H1 (cell line): Measurements from ENCODE around the gene UBA5. TPM values are rescaled to one million over a fixed set of nuclear protein-coding genes. Genes with fewer than 3 reads are reported as not detected.

Experiments
- CTCF ChIA-PET: fragments of 300-600 bp; sonication (Branson Sonifier 250); formaldehyde crosslinking; loops from one replicate; lab custom pipeline; 2021; ENCODE audit not compliant: partially characterized antibody; lab: Charles Lee
- POLR2A ChIA-PET: fragments of 300-600 bp; sonication (Branson Sonifier 250); formaldehyde crosslinking; loops from one replicate; lab custom pipeline; 2021; ENCODE audit warnings: inconsistent platforms; ENCODE audit not compliant: partially characterized antibody; lab: Charles Lee
- DNase-seq, 2 experiments: peaks; one replicate each; pipeline versions ENCODE4 v3.0.0 to v3.0.0-alpha.2; 2010 to 2022; ENCODE audit warnings: low spot score in 2 of 2, low read depth in 1 of 2, mixed read lengths in 1 of 2
- FAIRE-seq: peaks from 2 replicates; lab custom pipeline; 2011; peaks lifted over from hg19 to GRCh38; lab: Jason Lieb, UNC
- H2AFZ ChIP-seq: 2 replicates; pipeline ENCODE4 v1.8.1; 2012; ENCODE audit warnings: low read length, inconsistent platforms
- H2AK5ac ChIP-seq: 2 replicates; pipeline ENCODE4 v1.6.1; 2013; ENCODE audit warnings: low read depth, low read length
- H2BK120ac ChIP-seq: replicated peaks from 2 replicates; pipeline ENCODE3; 2013; ENCODE audit warnings: low read depth, low read length, inconsistent platforms
- H2BK12ac ChIP-seq: 2 replicates; pipeline ENCODE4 v1.6.1; 2013; ENCODE audit warnings: low read depth, low read length
- H2BK15ac ChIP-seq: 2 replicates; pipeline ENCODE4 v1.6.1; 2013; ENCODE audit warnings: low read length
- H2BK20ac ChIP-seq: 2 replicates; pipeline ENCODE4 v1.6.1; 2013; ENCODE audit warnings: low read length
- H2BK5ac ChIP-seq: 2 replicates; pipeline ENCODE4 v1.6.1; 2013; ENCODE audit warnings: low read depth, low read length
- H3K14ac ChIP-seq: 2 replicates; pipeline ENCODE4 v1.6.1; 2013; ENCODE audit warnings: inconsistent platforms; ENCODE audit not compliant: insufficient read length
- H3K18ac ChIP-seq: 2 replicates; pipeline ENCODE4 v1.6.1; 2013; ENCODE audit warnings: low read length; ENCODE audit errors: extremely low read depth
- H3K23ac ChIP-seq: 2 replicates; pipeline ENCODE4 v1.6.1; 2013; ENCODE audit warnings: inconsistent platforms; ENCODE audit not compliant: insufficient read length
- H3K23me2 ChIP-seq: 2 replicates; pipeline ENCODE4 v1.6.1; 2013; ENCODE audit warnings: low read depth, low read length
- H3K27ac ChIP-seq: 2 replicates; pipeline ENCODE4 v1.6.1; 2011; ENCODE audit warnings: low read depth, low read length, inconsistent platforms
- H3K27me3 ChIP-seq, 4 experiments: replicated peaks in 1 of 4; 1 replicate in 1 of 4; 2 replicates in 3 of 4; pipeline versions ENCODE4 v1.6.1 to v1.8.1; 2011 to 2013; ENCODE audit warnings: low read length in 3 of 4, mild to moderate bottlenecking in 3 of 4, inconsistent platforms in 2 of 4, mixed read lengths in 2 of 4, moderate library complexity in 1 of 4; ENCODE audit not compliant: control insufficient read depth in 3 of 4, insufficient read depth in 3 of 4; ENCODE audit errors: extremely low read depth in 1 of 4
- H3K36me3 ChIP-seq, 4 experiments: 2 replicates each; pipeline versions ENCODE4 v1.6.1 to v1.8.1; 2011 to 2013; ENCODE audit warnings: mild to moderate bottlenecking in 4 of 4, low read length in 3 of 4, moderate library complexity in 2 of 4, control low read depth in 1 of 4, inconsistent platforms in 1 of 4; ENCODE audit not compliant: insufficient read depth in 4 of 4, control insufficient read depth in 2 of 4
- H3K4ac ChIP-seq: replicated peaks from 2 replicates; pipeline ENCODE3; 2013; ENCODE audit warnings: low read length, low read depth, mixed read lengths, inconsistent platforms; ENCODE audit not compliant: insufficient read length
- H3K4me1 ChIP-seq, 4 experiments: replicated peaks in 1 of 4; 1 replicate in 1 of 4; 2 replicates in 3 of 4; pipeline versions ENCODE4 v1.6.1 to v1.8.1; 2011 to 2013; ENCODE audit warnings: low read length in 3 of 4, inconsistent platforms in 2 of 4, mixed read lengths in 1 of 4; ENCODE audit not compliant: insufficient read depth in 4 of 4, control insufficient read depth in 3 of 4
- H3K4me2 ChIP-seq, 2 experiments: 2 replicates each; pipeline versions ENCODE4 v1.6.1 to v1.8.1; 2011 to 2013; ENCODE audit warnings: low read depth in 2 of 2, low read length in 2 of 2, control low read depth in 1 of 2, inconsistent platforms in 1 of 2, mild to moderate bottlenecking in 1 of 2; ENCODE audit not compliant: insufficient read depth in 1 of 2
- H3K4me3 ChIP-seq, 4 experiments: fragments of 200-600, 300-600 bp in 1 of 4; sonication (generic), shearing (Covaris generic), sonication (Bioruptor Twin) in 1 of 4; 2 replicates each; pipeline versions ENCODE4 v1.5.1 to v1.8.1; 2011 to 2016; ENCODE audit warnings: low read length in 4 of 4, low read depth in 3 of 4, control low read depth in 2 of 4, inconsistent platforms in 2 of 4, mild to moderate bottlenecking in 2 of 4, mixed read lengths in 1 of 4, moderate library complexity in 1 of 4; ENCODE audit not compliant: insufficient read depth in 2 of 4; ENCODE audit errors: extremely low read depth in 1 of 4
- H3K56ac ChIP-seq: replicated peaks from 2 replicates; pipeline ENCODE3; 2013; ENCODE audit warnings: low read depth, mild to moderate bottlenecking, mixed read lengths, low read length, inconsistent platforms; ENCODE audit not compliant: insufficient read length
- H3K79me1 ChIP-seq: 2 replicates; pipeline ENCODE4 v1.6.1; 2013; ENCODE audit warnings: low read depth, low read length, control low read depth
- H3K79me2 ChIP-seq, 2 experiments: 2 replicates each; pipeline versions ENCODE4 v1.6.1 to v1.8.1; 2012 to 2013; ENCODE audit warnings: low read length in 2 of 2, mild to moderate bottlenecking in 2 of 2, inconsistent platforms in 1 of 2; ENCODE audit not compliant: insufficient read depth in 2 of 2, control insufficient read depth in 1 of 2
- H3K9ac ChIP-seq, 4 experiments: replicated peaks in 1 of 4; 1 replicate in 1 of 4; 2 replicates in 3 of 4; pipeline versions ENCODE4 v1.6.1 to v1.8.1; 2011 to 2013; ENCODE audit warnings: low read depth in 3 of 4, low read length in 3 of 4, control low read depth in 2 of 4, mild to moderate bottlenecking in 2 of 4, moderate library complexity in 2 of 4, inconsistent platforms in 1 of 4; ENCODE audit errors: extremely low read depth in 1 of 4
- H3K9me3 ChIP-seq, 2 experiments: 2 replicates each; pipeline versions ENCODE4 v1.6.1 to v1.8.1; 2012 to 2013; ENCODE audit warnings: mild to moderate bottlenecking in 2 of 2, moderate library complexity in 2 of 2, control low read depth in 1 of 2, inconsistent platforms in 1 of 2, low read depth in 1 of 2, low read length in 1 of 2, mixed read lengths in 1 of 2; ENCODE audit not compliant: insufficient read depth in 2 of 2
- H4K20me1 ChIP-seq, 2 experiments: replicated peaks in 1 of 2; 2 replicates each; pipeline versions ENCODE3 to v1.8.1; 2011 to 2013; ENCODE audit warnings: inconsistent platforms in 2 of 2, low read length in 2 of 2, mild to moderate bottlenecking in 1 of 2; ENCODE audit not compliant: insufficient read depth in 2 of 2, control insufficient read depth in 1 of 2
- H4K5ac ChIP-seq: 2 replicates; pipeline ENCODE4 v1.6.1; 2013; ENCODE audit warnings: low read length, low read depth, mixed read lengths, inconsistent platforms; ENCODE audit not compliant: insufficient read length
- H4K8ac ChIP-seq: 2 replicates; pipeline ENCODE4 v1.8.0; 2013; ENCODE audit warnings: mild to moderate bottlenecking, moderate library complexity, low read length, inconsistent platforms; ENCODE audit not compliant: insufficient read depth; ENCODE audit errors: extremely low read depth
- H4K91ac ChIP-seq: replicated peaks from 2 replicates; pipeline ENCODE3; 2013; ENCODE audit warnings: low read length, mixed read lengths, inconsistent platforms; ENCODE audit not compliant: insufficient read length
- CBX5 ChIP-seq: fragments of 300-800, 300-1000 bp; sonication (generic); IDR thresholded peaks from 2 replicates; pipeline ENCODE4 v1.7.1; 2016; ENCODE audit warnings: antibody characterized with exemption, low read length, low read depth
- CHD1 ChIP-seq: IDR thresholded peaks from 2 replicates; pipeline ENCODE4 v1.6.1; 2012; ENCODE audit warnings: low read depth, low read length, improper control_type of control experiment
- EP300 ChIP-seq, 2 experiments: IDR thresholded peaks; 1 replicate in 1 of 2; 2 replicates in 1 of 2; pipeline ENCODE4 v1.6.1; 2011 to 2012; ENCODE audit warnings: low read depth in 2 of 2, low read length in 2 of 2, mild to moderate bottlenecking in 2 of 2, borderline replicate concordance in 1 of 2, inconsistent platforms in 1 of 2, moderate library complexity in 1 of 2
- RBBP5 ChIP-seq: IDR thresholded peaks from 2 replicates; pipeline ENCODE4 v1.7.1; 2012; ENCODE audit warnings: low read depth, mild to moderate bottlenecking, inconsistent platforms, low read length, moderate library complexity, borderline replicate concordance
- SP2 ChIP-seq: IDR thresholded peaks from 2 replicates; pipeline ENCODE4 v1.6.1; 2012; ENCODE audit warnings: mild to moderate bottlenecking, low read length, inconsistent platforms
- SP4 ChIP-seq: IDR thresholded peaks from 2 replicates; pipeline ENCODE4 v1.6.1; 2012; ENCODE audit warnings: low read length, inconsistent platforms
- WGBS, 2 experiments: shearing (Covaris generic) in 1 of 2; methylation state at CpG; one replicate each; pipeline versions ENCODE4 v1.1.6 to v1.1.7; 2013 to 2015; ENCODE audit warnings: low lambda C conversion rate in 2 of 2, mixed read lengths in 2 of 2, inconsistent platforms in 1 of 2, low coverage in 1 of 2, missing lambda C conversion rate in 1 of 2; ENCODE audit not compliant: insufficient replicate concordance in 2 of 2, insufficient coverage in 1 of 2, insufficient read length in 1 of 2; ENCODE audit errors: extremely low coverage in 1 of 2, missing lambda C conversion rate in 1 of 2; 5-methylcytosine and 5-hydroxymethylcytosine counted together
- polyA plus RNA-seq, 7 experiments: library from polyadenylated mRNA; depleted of rRNA in 3 of 7; stranded (reverse) in 5 of 7; unstranded in 2 of 7; fragments of >200 nt in 5 of 7; fragments of 200-250 nt in 2 of 7; gene quantifications; 1 replicate in 5 of 7; 2 replicates in 1 of 7; 4 replicates in 1 of 7; pipeline versions ENCODE4 v1.2.1 to v1.2.3, GENCODE V29; 2011 to 2013; ENCODE audit warnings: missing spikeins in 2 of 7, mixed read lengths in 2 of 7
- total RNA-seq: library from RNA; stranded (reverse); fragmentation: NEBNext Ultra II Directional; extraction: Animal tissue kit (Norgen Biotek cat#: 25700); gene quantifications from 2 replicates; pipeline ENCODE4 v1.2.1, GENCODE V29; 2021

Gene UBA5
- total and polyA plus RNA-seq, 2 of the 8 experiments (the other 6 are each of a cell fraction or from before 2014, with no cell fraction given): 11.0 to 28.0 TPM

GRCh38 chr3:132694991-132695390 is 34.9 kb downstream of the UBA5 start:
- no peak overlapping the region for H3K14ac ChIP-seq
- no peak overlapping the region for H3K4me3 ChIP-seq
- 89% methylated on average over 4 of the region's 4 CpGs; no CpG with 5 or more reads in 1 of the 2 experiments for WGBS, 2 experiments
- H2BK15ac ChIP-seq: no peak overlapping the region
- H3K27me3 ChIP-seq: no peaks in the 10 kb centered on the region
- peaks cover 0 to 39% (median 16%) of the 10 kb centered on the region in 4 experiments; a peak in 7 of 8 replicates for H3K36me3 ChIP-seq
- H4K91ac ChIP-seq: no peak overlapping the region
- no peak overlapping the region for H4K5ac ChIP-seq
- no peak overlapping the region for H3K4ac ChIP-seq
- no peak for FAIRE-seq
- no peak overlapping the region for H4K8ac ChIP-seq
- ChIA-PET POLR2A (interaction anchor here (2.1 kb wide), 1 partner anchor 13 kb away, joined by 7 read pairs; no protein-coding TSS in a partner anchor), CTCF (no interaction called here)
- H4K20me1 ChIP-seq: no peaks in the 10 kb centered on the region
- no peak overlapping the region for H3K27ac ChIP-seq
- H3K23ac ChIP-seq: no peak overlapping the region
- no peaks in the 10 kb centered on the region for H3K79me2 ChIP-seq
- H3K4me2 ChIP-seq: no peak overlapping the region
- no peaks in the 10 kb centered on the region for H3K4me1 ChIP-seq
- no peak overlapping the region for H2AK5ac ChIP-seq
- H2BK12ac ChIP-seq: no peak overlapping the region
- H3K9ac ChIP-seq: no peak overlapping the region
- no peak overlapping the region for H3K18ac ChIP-seq
- no peaks in the 10 kb centered on the region for H3K23me2 ChIP-seq
- no peak overlapping the region for H2BK120ac ChIP-seq
- no peak for DNase-seq
- no peaks in the 10 kb centered on the region for H3K9me3 ChIP-seq
- H2BK5ac ChIP-seq: no peak overlapping the region
- H2BK20ac ChIP-seq: no peak overlapping the region
- no peak overlapping the region for H2AFZ ChIP-seq
- H3K79me1 ChIP-seq: no peaks in the 10 kb centered on the region
- H3K56ac ChIP-seq: no peak overlapping the region
- TF ChIP-seq RBBP5: no peak
- no peak for TF ChIP-seq EP300 (IDR thresholded peaks at IDR 0.05; ENCODE audit: borderline replicate concordance in 1 of 2, low read depth in 2 of 2, low read length in 2 of 2)
- no peak for TF ChIP-seq SP4
- TF ChIP-seq CBX5: no peak
- no peak for TF ChIP-seq CHD1
- no peak for TF ChIP-seq SP2
